ENCODE results near the gene E2F3.

- TF ChIP-seq ISL1 (CRISPR knock-in tag; IDR thresholded peaks at IDR 0.05), result no peak
- no peak for TF ChIP-seq OSR1 (CRISPR knock-in tag; IDR thresholded peaks at IDR 0.05)
- no peak for TF ChIP-seq PATZ1 (CRISPR knock-in tag; IDR thresholded peaks at IDR 0.05; ENCODE audit: borderline replicate concordance)
- no peak for TF ChIP-seq TCF4 (CRISPR knock-in tag; IDR thresholded peaks at IDR 0.05; ENCODE audit: borderline replicate concordance)
- TF ChIP-seq ZFP3 (CRISPR knock-in tag; IDR thresholded peaks at IDR 0.05), result no peak
- no peak for TF ChIP-seq CSDC2 (CRISPR knock-in tag; IDR thresholded peaks at IDR 0.05)
- no peak for TF ChIP-seq ZC3H10 (CRISPR knock-in tag; IDR thresholded peaks at IDR 0.05)
- TF ChIP-seq ZNF565 (CRISPR knock-in tag; conservative IDR thresholded peaks at IDR 0.05; ENCODE audit: low read depth), result no peak
- no peak for TF ChIP-seq GLIS3 (CRISPR knock-in tag; IDR thresholded peaks at IDR 0.05)
These were observed 59.9 kb downstream of the E2F3 start for GRCh38 chr6:20461576-20461975.
